K562 (cell line): ENCODE measurements around the gene CHMP3.

Source experiments
- E2F3 ChIP-seq: fragments of 250-450 bp; sonication (Bioruptor Pico); IDR thresholded peaks from 2 replicates; pipeline ENCODE4 v1.4.0; 2020; ENCODE audit warnings: mild to moderate bottlenecking
- EHMT2 ChIP-seq: fragments of 450-650 bp; IDR thresholded peaks from 2 replicates; pipeline ENCODE4 v1.6.1; 2018; ENCODE audit warnings: antibody characterized with exemption
- FOSL1 ChIP-seq: fragments of 200-800 bp; sonication (Bioruptor generic); conservative IDR thresholded peaks from 2 replicates; pipeline ENCODE4 v1.6.1; 2016; ENCODE audit warnings: missing genetic modification characterization, missing compliant biosample characterization
- MCM3 ChIP-seq: fragments of 450-650 bp; IDR thresholded peaks from 2 replicates; pipeline ENCODE4 v1.6.1; 2016
- NR2C1 ChIP-seq, 2 experiments: fragments of 450-650 bp; IDR thresholded peaks; 2 replicates each; pipeline ENCODE4 v1.6.1; 2017; ENCODE audit warnings: mild to moderate bottlenecking in 2 of 2, antibody characterized with exemption in 1 of 2, inconsistent platforms in 1 of 2, missing compliant biosample characterization in 1 of 2, missing genetic modification characterization in 1 of 2
- RBM39 ChIP-seq: fragments of 200-400 bp; formaldehyde crosslinking; optimal IDR thresholded peaks from 2 replicates; pipeline ENCODE3; 2018; ENCODE audit warnings: low read depth, low read length
- SP1 ChIP-seq: sonication (generic); formaldehyde crosslinking; IDR thresholded peaks from 2 replicates; pipeline ENCODE4 v1.8.1; 2022; ENCODE audit warnings: mild to moderate bottlenecking, missing genetic modification reagents
- XRCC4 ChIP-seq: IDR thresholded peaks from one replicate; pipeline ENCODE4 v1.6.1; 2011; ENCODE audit not compliant: insufficient read depth, insufficient read length; ENCODE audit errors: extremely low read depth
- ZBTB49 ChIP-seq: sonication (generic); formaldehyde crosslinking; IDR thresholded peaks from 2 replicates; pipeline ENCODE4 v1.8.0; 2022; ENCODE audit warnings: missing genetic modification reagents, mild to moderate bottlenecking, borderline replicate concordance
- ZNF282 ChIP-seq: sonication (generic); formaldehyde crosslinking; IDR thresholded peaks from 2 replicates; pipeline ENCODE4 v1.8.1; 2023; ENCODE audit warnings: missing genetic modification reagents
- ZNF707 ChIP-seq: fragments of 250-450 bp; sonication (Bioruptor Pico); conservative IDR thresholded peaks from 2 replicates; pipeline ENCODE4 v1.8.0; 2022; ENCODE audit warnings: inconsistent platforms, mild to moderate bottlenecking, moderate library complexity

GRCh38 chr2:86461042-86461743 lies 102.0 kb downstream of the CHMP3 start:
- TF ChIP-seq MCM3 (no peak), FOSL1 (no peak), SP1 (CRISPR knock-in tag) (no peak), ZNF707 (CRISPR knock-in tag) (no peak), NR2C1 (IDR thresholded peaks at IDR 0.05) (no peak), NR2C1 (tag; IDR thresholded peaks at IDR 0.05) (no peak), XRCC4 (no peak), ZBTB49 (CRISPR knock-in tag) (no peak), RBM39 (no peak), ZNF282 (CRISPR knock-in tag) (no peak), EHMT2 (no peak), E2F3 (CRISPR knock-in tag) (no peak)
